Measurements from ENCODE around the gene DYNC1I1.

- TF ChIP-seq CTCF (IDR thresholded peaks at IDR 0.05) (no peak), EP300 (IDR thresholded peaks at IDR 0.05; ENCODE audit: borderline replicate concordance in 1 of 2, low read depth in 1 of 2, low read length in 1 of 2) (no peak), GABPA (IDR thresholded peaks at IDR 0.05; ENCODE audit: low read depth) (no peak), TEAD4 (IDR thresholded peaks at IDR 0.05; ENCODE audit: borderline replicate concordance, insufficient read depth) (no peak), ELF1 (IDR thresholded peaks at IDR 0.05) (no peak), CHD2 (IDR thresholded peaks at IDR 0.05; ENCODE audit: low read length, partially characterized antibody) (no peak)
Measured at GRCh38 chr7:96085953-96086352, 313.6 kb downstream of the DYNC1I1 start.
